ENCODE data around the gene CAP2. TPM values are rescaled to one million over a fixed set of nuclear protein-coding genes. Genes with fewer than 3 reads are reported as not detected.
"Not testable (repeated sequence)": the region's sequence is repeated elsewhere in the genome, so short reads cannot be mapped to it uniquely, and the experiment has no call there.

Gene CAP2
- total RNA-seq, 1 experiment from 2014 or later, result 8.2 TPM

GRCh38 chr6:17439243-17439993 lies 46.0 kb downstream of the CAP2 start:
- no peak for DNase-seq (ENCODE audit: low read depth)

GRCh38 chr6:17440811-17441210 lies 47.4 kb downstream of the CAP2 start:
- not testable (repeated sequence) for DNase-seq (ENCODE audit: low read depth)

GRCh38 chr6:17442196-17442595 lies 48.8 kb downstream of the CAP2 start:
- DNase-seq (ENCODE audit: low read depth), result no peak

GRCh38 chr6:17446713-17447112 lies 53.3 kb downstream of the CAP2 start:
- DNase-seq (ENCODE audit: low read depth), result no peak

GRCh38 chr6:17448165-17448564 lies 54.8 kb downstream of the CAP2 start:
- DNase-seq (ENCODE audit: low read depth), result no peak

GRCh38 chr6:17450397-17450796 lies 57.0 kb downstream of the CAP2 start:
- DNase-seq (ENCODE audit: low read depth), result no peak

- DNase-seq (ENCODE audit: low read depth), result no peak
Measured at GRCh38 chr6:17450832-17451231, 57.4 kb downstream of the CAP2 start.

- no peak for DNase-seq (ENCODE audit: low read depth)
Measured at GRCh38 chr6:17452096-17452495, 58.7 kb downstream of the CAP2 start.

- DNase-seq (ENCODE audit: low read depth), result no peak
Measured at GRCh38 chr6:17454316-17455005, 61.1 kb downstream of the CAP2 start.

GRCh38 chr6:17455919-17456318 lies 62.5 kb downstream of the CAP2 start:
- no peak for DNase-seq (ENCODE audit: low read depth)

- DNase-seq (ENCODE audit: low read depth), result no peak
Measured at GRCh38 chr6:17456711-17457110, 63.3 kb downstream of the CAP2 start.

GRCh38 chr6:17457405-17457804 lies 64.0 kb downstream of the CAP2 start:
- DNase-seq (ENCODE audit: low read depth), result no peak

GRCh38 chr6:17457956-17458355 lies 64.6 kb downstream of the CAP2 start:
- no peak for DNase-seq (ENCODE audit: low read depth)

- DNase-seq (ENCODE audit: low read depth), result no peak
Measured at GRCh38 chr6:17458966-17459365, 65.6 kb downstream of the CAP2 start.

- no peak for DNase-seq (ENCODE audit: low read depth)
Measured at GRCh38 chr6:17460862-17461261, 67.5 kb downstream of the CAP2 start.

GRCh38 chr6:17466147-17466546 lies 72.8 kb downstream of the CAP2 start:
- DNase-seq (ENCODE audit: low read depth), result no peak

- no peak for DNase-seq (ENCODE audit: low read depth)
Measured at GRCh38 chr6:17466707-17467106, 73.3 kb downstream of the CAP2 start.

GRCh38 chr6:17469006-17469832 lies 75.8 kb downstream of the CAP2 start:
- no peak for DNase-seq (ENCODE audit: low read depth)

- DNase-seq (ENCODE audit: low read depth), result no peak
Measured at GRCh38 chr6:17470202-17470937, 77.0 kb downstream of the CAP2 start.

GRCh38 chr6:17470938-17471327 lies 77.5 kb downstream of the CAP2 start:
- DNase-seq (ENCODE audit: low read depth), result no peak

- no peak for DNase-seq (ENCODE audit: low read depth)
Measured at GRCh38 chr6:17472653-17473183, 79.3 kb downstream of the CAP2 start.

Data from HT1080 (cell line).